Muscle layer of colon (tissue), 2 donors: Measurements from ENCODE around the gene ST7.

ENCODE experiments used
- H3K27ac ChIP-seq: one replicate; pipeline ENCODE4 v1.7.0; 2013; ENCODE audit warnings: low read depth, mild to moderate bottlenecking, low read length, moderate library complexity
- H3K27me3 ChIP-seq, 2 donors: one replicate each; pipeline ENCODE4 v1.7.0; 2013; ENCODE audit warnings: low read length in 2 of 2, mild to moderate bottlenecking in 2 of 2; ENCODE audit not compliant: insufficient read depth in 2 of 2, control insufficient read depth in 1 of 2
- H3K36me3 ChIP-seq: one replicate; pipeline ENCODE4 v1.7.0; 2013; ENCODE audit warnings: mild to moderate bottlenecking, low read length; ENCODE audit not compliant: insufficient read depth
- H3K4me1 ChIP-seq: one replicate; pipeline ENCODE4 v1.7.0; 2013; ENCODE audit warnings: mild to moderate bottlenecking, low read length; ENCODE audit not compliant: insufficient read depth
- H3K4me3 ChIP-seq, 2 donors: one replicate each; pipeline ENCODE4 v1.7.0; 2013; ENCODE audit warnings: low read length in 2 of 2, low read depth in 1 of 2, mild to moderate bottlenecking in 1 of 2, moderate library complexity in 1 of 2
- H3K9ac ChIP-seq: one replicate; pipeline ENCODE4 v1.7.0; 2013; ENCODE audit warnings: low read length
- H3K9me3 ChIP-seq: one replicate; pipeline ENCODE4 v1.7.0; 2013; ENCODE audit warnings: mild to moderate bottlenecking, low read length
- donor health status: abdominal sarcoma.
- donor health status: Adenocarcinoma of cecum.

ST7 gene

DNA sequence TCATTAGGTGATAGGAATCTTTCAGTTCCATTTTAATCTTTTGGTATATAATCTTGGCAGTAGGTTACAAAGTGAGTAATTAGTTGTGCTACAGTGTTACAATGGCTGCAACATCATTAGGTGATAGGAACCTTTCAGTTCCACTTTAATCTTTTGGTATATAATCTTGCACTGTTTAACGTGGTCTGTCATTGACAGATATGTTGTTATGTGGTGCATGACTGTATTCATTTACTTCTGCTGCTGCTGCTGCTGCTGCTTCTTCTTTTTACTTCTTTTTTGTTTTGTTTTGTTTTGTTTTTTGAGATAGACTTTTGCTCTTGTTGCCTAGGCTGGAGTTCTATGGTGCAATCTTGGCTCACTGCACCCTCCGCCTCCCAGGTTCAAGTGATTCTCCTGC, 28.6 kb downstream of the ST7 start:
- no peaks in the 10 kb centered on the region for H3K9me3 ChIP-seq
- no peak overlapping the region for H3K27ac ChIP-seq
- H3K4me3 ChIP-seq: no peak overlapping the region
- no peaks in the 10 kb centered on the region for H3K4me1 ChIP-seq
- H3K36me3 ChIP-seq: no peaks in the 10 kb centered on the region
- no peaks in the 10 kb centered on the region for H3K27me3 ChIP-seq
- H3K9ac ChIP-seq: no peak overlapping the region

DNA sequence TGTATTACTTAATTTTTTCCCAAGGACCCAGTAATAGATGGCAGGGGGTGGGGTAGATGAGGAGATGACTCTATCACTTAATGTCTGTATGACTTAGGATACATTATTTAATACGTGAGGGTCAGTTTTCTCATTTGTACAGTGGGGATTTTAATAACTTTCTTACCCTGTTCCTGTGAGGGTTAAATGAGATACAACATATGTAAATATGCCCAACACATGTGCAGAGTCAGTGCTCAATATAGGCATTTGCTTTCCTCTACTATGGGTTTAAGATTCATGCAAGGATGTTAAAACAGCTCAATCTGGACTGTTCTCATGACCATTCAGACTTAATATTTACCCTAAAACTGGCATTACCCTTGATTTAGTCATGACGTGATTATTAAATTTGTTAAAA, 31.2 kb downstream of the ST7 start:
- H3K4me1 ChIP-seq: no peaks in the 10 kb centered on the region
- no peaks in the 10 kb centered on the region for H3K27me3 ChIP-seq
- no peak overlapping the region for H3K4me3 ChIP-seq
- no peak overlapping the region for H3K27ac ChIP-seq
- no peaks in the 10 kb centered on the region for H3K9me3 ChIP-seq
- no peak overlapping the region for H3K9ac ChIP-seq
- H3K36me3 ChIP-seq: no peaks in the 10 kb centered on the region

- no peak overlapping the region for H3K4me3 ChIP-seq
Observed at GRCh38 chr7:116984917-116985316, 31.6 kb downstream of the ST7 start.

GRCh38 chr7:116985575-116985974, 32.3 kb downstream of the ST7 start:
- Histone ChIP-seq H3K9ac (no peak overlapping the region), H3K27ac (no peak overlapping the region), H3K4me1 (no peaks in the 10 kb centered on the region), H3K27me3 (no peaks in the 10 kb centered on the region), H3K4me3 (no peak overlapping the region), H3K9me3 (no peaks in the 10 kb centered on the region), H3K36me3 (no peaks in the 10 kb centered on the region)

More at GRCh38 chr7:116984917-116985316, 31.6 kb downstream of the ST7 start:
- Histone ChIP-seq H3K27ac (no peak overlapping the region), H3K36me3 (no peaks in the 10 kb centered on the region), H3K4me1 (no peaks in the 10 kb centered on the region), H3K27me3 (no peaks in the 10 kb centered on the region), H3K9me3 (no peaks in the 10 kb centered on the region), H3K9ac (no peak overlapping the region)

DNA sequence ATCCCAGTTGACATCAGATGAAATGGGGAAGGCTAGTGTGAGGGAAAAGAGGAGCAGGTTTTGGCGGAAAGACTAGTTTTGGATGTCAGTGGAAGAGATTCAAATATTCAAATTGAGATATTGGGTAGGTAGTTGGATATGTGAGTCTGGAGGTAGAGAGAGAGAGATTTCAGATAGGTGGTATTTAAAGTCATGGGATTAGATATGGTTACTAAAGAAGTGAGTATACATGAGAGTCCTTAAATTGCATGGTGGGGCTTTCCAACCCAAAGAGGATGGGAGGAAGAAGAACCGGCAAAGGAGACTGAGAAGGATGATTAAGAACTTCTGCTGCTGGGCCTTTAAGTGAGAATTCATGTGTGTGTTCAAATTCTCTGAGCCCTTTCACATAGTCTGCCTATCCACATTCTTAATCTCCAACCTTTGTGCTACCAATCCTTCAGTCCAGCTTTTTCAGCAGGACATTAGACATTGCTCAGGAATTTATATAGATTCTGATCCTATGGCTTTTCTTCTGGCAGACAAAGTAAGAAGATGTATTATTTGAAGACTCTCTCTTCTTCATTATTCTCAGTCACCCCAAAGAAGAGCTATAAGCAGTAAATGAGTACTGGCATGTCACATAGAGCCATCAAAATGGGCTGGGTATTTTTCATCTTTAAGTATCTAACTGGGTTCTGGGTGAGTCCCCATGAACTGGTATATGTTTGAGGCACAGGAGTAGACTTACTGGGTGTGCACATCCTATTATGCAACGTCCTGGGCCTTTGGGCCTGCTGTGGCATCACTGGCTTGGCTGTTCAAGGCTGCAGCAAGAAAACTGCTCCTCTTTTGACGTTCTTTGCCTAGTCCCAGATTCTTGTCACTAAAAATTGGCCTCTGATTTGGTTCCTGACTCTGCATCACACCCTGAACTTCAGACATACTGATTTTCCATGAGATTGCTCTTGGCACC, 33.6 kb downstream of the ST7 start:
- Histone ChIP-seq H3K9ac (no peak overlapping the region), H3K27ac (no peak overlapping the region), H3K4me1 (no peaks in the 10 kb centered on the region), H3K27me3 (no peaks in the 10 kb centered on the region), H3K9me3 (no peaks in the 10 kb centered on the region), H3K36me3 (no peaks in the 10 kb centered on the region), H3K4me3 (no peak overlapping the region)

DNA sequence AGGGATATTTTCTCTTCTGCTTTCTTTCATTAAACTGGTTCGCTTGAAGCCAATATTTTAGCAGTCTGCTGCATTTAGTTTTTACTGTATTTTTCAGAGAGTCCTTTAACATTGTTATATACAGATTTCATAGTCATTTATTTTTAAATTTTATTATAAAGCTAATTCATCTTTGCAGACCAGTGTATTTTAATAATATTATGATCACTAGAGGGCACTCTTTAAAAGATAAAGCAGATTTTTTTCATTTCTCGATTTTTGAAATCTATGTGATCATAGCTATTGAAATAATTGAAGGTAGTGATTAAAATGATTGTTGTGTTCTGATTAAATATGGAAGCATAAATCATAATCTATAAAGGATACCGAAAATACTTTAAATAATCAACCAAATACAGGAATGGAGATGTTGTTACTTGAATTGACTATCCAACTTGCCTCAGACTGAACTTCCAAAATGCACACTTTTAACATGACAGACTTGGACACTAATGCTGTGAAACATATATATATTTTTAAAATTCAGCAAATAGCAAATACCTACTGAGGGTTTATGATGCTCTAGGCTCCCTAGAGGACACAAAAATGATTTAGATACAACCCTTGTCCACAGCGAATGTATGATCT, 35.2 kb downstream of the ST7 start:
- Histone ChIP-seq H3K4me3 (no peak overlapping the region), H3K36me3 (no peaks in the 10 kb centered on the region), H3K9ac (no peak overlapping the region), H3K4me1 (no peaks in the 10 kb centered on the region), H3K27me3 (no peaks in the 10 kb centered on the region), H3K27ac (no peak overlapping the region), H3K9me3 (no peaks in the 10 kb centered on the region)

- Histone ChIP-seq H3K4me3 (no peak overlapping the region), H3K27me3 (no peaks in the 10 kb centered on the region), H3K36me3 (no peaks in the 10 kb centered on the region), H3K9me3 (no peaks in the 10 kb centered on the region), H3K27ac (no peak overlapping the region), H3K9ac (no peak overlapping the region), H3K4me1 (no peaks in the 10 kb centered on the region)
Observed at GRCh38 chr7:116990056-116990455, 36.8 kb downstream of the ST7 start.

DNA sequence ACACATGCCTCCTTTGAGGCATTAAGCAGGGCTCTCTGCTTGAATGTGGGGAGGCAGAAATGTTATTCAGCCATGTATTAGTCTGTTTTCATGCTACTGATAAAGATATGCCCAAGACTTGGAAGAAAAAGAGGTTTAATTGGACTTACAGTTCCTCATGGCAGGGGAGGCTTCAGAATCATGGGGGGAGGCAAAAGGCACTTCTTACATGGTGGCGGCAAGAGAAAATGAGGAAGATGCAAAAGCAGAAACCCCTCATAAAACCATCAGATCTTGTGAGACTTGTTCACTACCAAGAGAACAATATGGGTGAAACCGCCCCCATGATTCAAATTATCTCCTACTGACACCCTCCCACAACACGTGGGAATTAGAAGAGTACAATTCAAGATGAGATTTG, 37.9 kb downstream of the ST7 start:
- Histone ChIP-seq H3K9me3 (no peaks in the 10 kb centered on the region), H3K27ac (no peak overlapping the region), H3K4me1 (no peaks in the 10 kb centered on the region), H3K4me3 (no peak overlapping the region), H3K36me3 (no peaks in the 10 kb centered on the region), H3K27me3 (no peaks in the 10 kb centered on the region), H3K9ac (no peak overlapping the region)

- H3K36me3 ChIP-seq: no peaks in the 10 kb centered on the region
- no peak overlapping the region for H3K27ac ChIP-seq
- H3K4me3 ChIP-seq: no peak overlapping the region
- H3K4me1 ChIP-seq: no peaks in the 10 kb centered on the region
- H3K9me3 ChIP-seq: no peaks in the 10 kb centered on the region
- H3K9ac ChIP-seq: no peak overlapping the region
- no peaks in the 10 kb centered on the region for H3K27me3 ChIP-seq
Observed at GRCh38 chr7:116994611-116995010, 41.3 kb downstream of the ST7 start.

DNA sequence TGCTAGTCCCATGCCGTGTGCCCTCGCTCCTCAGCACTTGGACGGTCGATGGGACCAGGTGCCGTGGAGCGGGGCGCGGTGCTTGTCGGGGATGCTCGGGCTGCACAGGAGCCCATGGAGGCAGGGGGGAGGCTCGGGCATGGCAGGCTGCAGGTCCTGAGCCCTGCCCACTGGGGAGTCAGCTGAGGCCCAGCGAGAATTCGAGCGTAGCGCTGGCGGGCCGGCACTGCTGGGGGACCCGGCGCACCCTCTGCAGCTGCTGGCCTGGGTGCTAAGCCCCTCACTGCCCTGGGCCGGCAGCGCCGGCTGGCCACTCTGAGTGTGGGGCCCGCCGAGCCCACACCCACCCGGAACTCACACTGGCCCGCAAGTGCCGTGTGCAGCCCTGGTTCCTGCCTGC, 44.7 kb downstream of the ST7 start:
- Histone ChIP-seq H3K9ac (no peak overlapping the region), H3K27ac (no peak overlapping the region), H3K4me1 (no peaks in the 10 kb centered on the region), H3K9me3 (no peaks in the 10 kb centered on the region), H3K27me3 (no peaks in the 10 kb centered on the region), H3K36me3 (no peaks in the 10 kb centered on the region), H3K4me3 (no peak overlapping the region)

GRCh38 chr7:116998567-116999175, 45.4 kb downstream of the ST7 start:
- Histone ChIP-seq H3K36me3 (no peaks in the 10 kb centered on the region), H3K27ac (no peak overlapping the region), H3K9me3 (no peaks in the 10 kb centered on the region), H3K4me1 (no peaks in the 10 kb centered on the region), H3K27me3 (no peaks in the 10 kb centered on the region), H3K9ac (no peak overlapping the region), H3K4me3 (no peak overlapping the region)
